Measurements from ENCODE around the gene MAP2K6.

DNA sequence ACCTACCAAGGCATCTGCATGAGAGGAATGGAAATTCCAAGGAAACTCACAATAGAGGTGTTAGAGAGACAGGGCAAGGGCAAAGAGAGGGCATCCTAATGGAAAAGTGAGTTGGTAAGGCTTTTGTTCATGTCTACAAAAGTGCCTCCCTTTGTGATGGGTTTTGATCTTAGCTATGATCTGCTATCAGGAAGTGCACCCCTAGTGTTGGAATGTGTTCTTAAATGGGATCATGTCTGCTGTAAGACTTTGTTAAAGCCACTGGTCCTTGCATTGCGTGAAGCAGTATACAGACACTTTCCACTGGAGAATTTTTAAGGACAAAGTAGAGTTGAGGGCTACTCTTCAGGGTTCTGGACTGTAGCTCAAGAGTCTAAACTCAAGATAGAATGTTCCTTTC, 92.0 kb downstream of the MAP2K6 start:
- TF ChIP-seq CREM (IDR thresholded peaks at IDR 0.05; ENCODE audit: low read depth) (no peak), POLR2A (IDR thresholded peaks at IDR 0.05; ENCODE audit: low read depth, low read length) (no peak), RFX5 (IDR thresholded peaks at IDR 0.05; ENCODE audit: low read depth, low read length) (no peak), POLR2AphosphoS5 (IDR thresholded peaks at IDR 0.05; ENCODE audit: low read length) (no peak), RAD21 (IDR thresholded peaks at IDR 0.05; ENCODE audit: insufficient read depth, low read depth, low read length) (no peak), MEF2B (IDR thresholded peaks at IDR 0.05; ENCODE audit: partially characterized antibody, poor library complexity, severe bottlenecking) (no peak), SIN3A (IDR thresholded peaks at IDR 0.05; ENCODE audit: low read depth, low read length) (no peak)
- TF ChIP-seq, protein P1, sequence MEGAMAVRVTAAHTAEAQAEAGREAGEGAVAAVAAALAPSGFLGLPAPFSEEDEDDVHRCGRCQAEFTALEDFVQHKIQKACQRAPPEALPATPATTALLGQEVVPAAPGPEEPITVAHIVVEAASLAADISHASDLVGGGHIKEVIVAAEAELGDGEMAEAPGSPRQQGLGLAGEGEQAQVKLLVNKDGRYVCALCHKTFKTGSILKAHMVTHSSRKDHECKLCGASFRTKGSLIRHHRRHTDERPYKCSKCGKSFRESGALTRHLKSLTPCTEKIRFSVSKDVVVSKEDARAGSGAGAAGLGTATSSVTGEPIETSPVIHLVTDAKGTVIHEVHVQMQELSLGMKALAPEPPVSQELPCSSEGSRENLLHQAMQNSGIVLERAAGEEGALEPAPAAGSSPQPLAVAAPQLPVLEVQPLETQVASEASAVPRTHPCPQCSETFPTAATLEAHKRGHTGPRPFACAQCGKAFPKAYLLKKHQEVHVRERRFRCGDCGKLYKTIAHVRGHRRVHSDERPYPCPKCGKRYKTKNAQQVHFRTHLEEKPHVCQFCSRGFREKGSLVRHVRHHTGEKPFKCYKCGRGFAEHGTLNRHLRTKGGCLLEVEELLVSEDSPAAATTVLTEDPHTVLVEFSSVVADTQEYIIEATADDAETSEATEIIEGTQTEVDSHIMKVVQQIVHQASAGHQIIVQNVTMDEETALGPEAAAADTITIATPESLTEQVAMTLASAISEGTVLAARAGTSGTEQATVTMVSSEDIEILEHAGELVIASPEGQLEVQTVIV (IDR thresholded peaks at IDR 0.05; ENCODE audit: borderline replicate concordance, partially characterized antibody) = no peak
- TF ChIP-seq, protein P2, sequence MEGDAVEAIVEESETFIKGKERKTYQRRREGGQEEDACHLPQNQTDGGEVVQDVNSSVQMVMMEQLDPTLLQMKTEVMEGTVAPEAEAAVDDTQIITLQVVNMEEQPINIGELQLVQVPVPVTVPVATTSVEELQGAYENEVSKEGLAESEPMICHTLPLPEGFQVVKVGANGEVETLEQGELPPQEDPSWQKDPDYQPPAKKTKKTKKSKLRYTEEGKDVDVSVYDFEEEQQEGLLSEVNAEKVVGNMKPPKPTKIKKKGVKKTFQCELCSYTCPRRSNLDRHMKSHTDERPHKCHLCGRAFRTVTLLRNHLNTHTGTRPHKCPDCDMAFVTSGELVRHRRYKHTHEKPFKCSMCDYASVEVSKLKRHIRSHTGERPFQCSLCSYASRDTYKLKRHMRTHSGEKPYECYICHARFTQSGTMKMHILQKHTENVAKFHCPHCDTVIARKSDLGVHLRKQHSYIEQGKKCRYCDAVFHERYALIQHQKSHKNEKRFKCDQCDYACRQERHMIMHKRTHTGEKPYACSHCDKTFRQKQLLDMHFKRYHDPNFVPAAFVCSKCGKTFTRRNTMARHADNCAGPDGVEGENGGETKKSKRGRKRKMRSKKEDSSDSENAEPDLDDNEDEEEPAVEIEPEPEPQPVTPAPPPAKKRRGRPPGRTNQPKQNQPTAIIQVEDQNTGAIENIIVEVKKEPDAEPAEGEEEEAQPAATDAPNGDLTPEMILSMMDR (IDR thresholded peaks at IDR 0.05 in 2 of 3, conservative IDR thresholded peaks at IDR 0.05 in 1 of 3; ENCODE audit: control insufficient read depth in 2 of 3, extremely low read depth in 1 of 3, insufficient read depth in 1 of 3, low read depth in 3 of 3, low read length in 3 of 3) = peak in 2 of 3 experiments; percentile 13 to 36; a peak in 2 of 6 replicates
